Ramos (cell line): ENCODE measurements around the gene KCNJ9.

Experiments
- in situ Hi-C: fragments of 300-500 bp; cut with MboI; formaldehyde crosslinking; loops from one replicate; pipeline ENCODE4 v1.14.3; 2022; ENCODE audit warnings: low sequenced_read_pairs; ENCODE audit not compliant: unreplicated experiment

The KCNJ9 gene

GRCh38 chr1:160099716-160100375 is 18.5 kb downstream of the KCNJ9 start:
- in situ Hi-C loops = loop anchor here (10.0 to 25.0 kb wide), 3 partner anchors 155 to 512 kb away; no protein-coding TSS in a partner anchor

GRCh38 chr1:160101037-160101716 is 19.8 kb downstream of the KCNJ9 start:
- in situ Hi-C loops = loop anchor here (10.0 to 25.0 kb wide), 2 partner anchors 274 to 511 kb away; no protein-coding TSS in a partner anchor

GRCh38 chr1:160101717-160102522 is 20.6 kb downstream of the KCNJ9 start:
- in situ Hi-C loops = loop anchor here (10.0 to 25.0 kb wide), 2 partner anchors 273 to 510 kb away; no protein-coding TSS in a partner anchor

GRCh38 chr1:160103658-160104408 is 22.5 kb downstream of the KCNJ9 start:
- in situ Hi-C loops = loop anchor here (10.0 to 25.0 kb wide), 2 partner anchors 271 to 508 kb away; no protein-coding TSS in a partner anchor

GRCh38 chr1:160104486-160104885 is 23.1 kb downstream of the KCNJ9 start:
- in situ Hi-C loops = loop anchor here (10.0 to 25.0 kb wide), 2 partner anchors 270 to 508 kb away; no protein-coding TSS in a partner anchor

- in situ Hi-C loops = loop anchor here (5.0 to 25.0 kb wide), 3 partner anchors 187 to 507 kb away; no protein-coding TSS in a partner anchor
These were observed 23.8 kb downstream of the KCNJ9 start for GRCh38 chr1:160105155-160105554.

GRCh38 chr1:160107512-160107911 is 26.2 kb downstream of the KCNJ9 start:
- in situ Hi-C loops = loop anchor here (5.0 to 25.0 kb wide), 3 partner anchors 185 to 505 kb away; no protein-coding TSS in a partner anchor

- in situ Hi-C loops = loop anchor here (5.0 to 25.0 kb wide), 3 partner anchors 183 to 503 kb away; no protein-coding TSS in a partner anchor
These were observed 27.7 kb downstream of the KCNJ9 start for GRCh38 chr1:160108888-160109662.

GRCh38 chr1:160109686-160110085 is 28.3 kb downstream of the KCNJ9 start:
- in situ Hi-C loops = loop anchor here (5.0 to 25.0 kb wide), 3 partner anchors 183 to 503 kb away; no protein-coding TSS in a partner anchor

GRCh38 chr1:160111462-160111861 is 30.1 kb downstream of the KCNJ9 start:
- in situ Hi-C loops = loop anchor here (25.0 kb wide), 1 partner anchor 501 kb away; no protein-coding TSS in a partner anchor

GRCh38 chr1:160112357-160112756 is 31.0 kb downstream of the KCNJ9 start:
- in situ Hi-C loops = loop anchor here (25.0 kb wide), 1 partner anchor 500 kb away; no protein-coding TSS in a partner anchor

- in situ Hi-C loops = loop anchor here (25.0 kb wide), 1 partner anchor 499 kb away; no protein-coding TSS in a partner anchor
These were observed 32.1 kb downstream of the KCNJ9 start for GRCh38 chr1:160113407-160113806.

- in situ Hi-C loops = loop anchor here (25.0 kb wide), 1 partner anchor 498 kb away; no protein-coding TSS in a partner anchor
These were observed 32.7 kb downstream of the KCNJ9 start for GRCh38 chr1:160114085-160114484.

GRCh38 chr1:160115545-160116282 is 34.4 kb downstream of the KCNJ9 start, which contains the start of gene ATP1A2:
Gene ATP1A2 (plus strand): TSS chr1:160115759. CDS start chr1:160115862, 103 bp downstream.
- in situ Hi-C loops = loop anchor here (25.0 kb wide), 1 partner anchor 497 kb away; no protein-coding TSS in a partner anchor

- in situ Hi-C loops = loop anchor here (25.0 kb wide), 1 partner anchor 496 kb away; no protein-coding TSS in a partner anchor
These were observed 35.2 kb downstream of the KCNJ9 start for GRCh38 chr1:160116283-160117147.

GRCh38 chr1:160117300-160117699 is 36.0 kb downstream of the KCNJ9 start:
- in situ Hi-C loops = loop anchor here (25.0 kb wide), 1 partner anchor 495 kb away; no protein-coding TSS in a partner anchor
